CD14-positive monocyte (primary cell): ENCODE data around the gene LDAH. TPM values are rescaled to one million over a fixed set of nuclear protein-coding genes. Genes with fewer than 3 reads are reported as not detected.

Experiments
- DNase-seq, 3 donors: peaks; one replicate each; pipeline ENCODE4 v3.0.0-alpha.2; 2011 to 2022
- H2AFZ ChIP-seq: 2 replicates; pipeline ENCODE4 v1.6.0; 2012; ENCODE audit warnings: mild to moderate bottlenecking, low read depth, low read length, inconsistent platforms; ENCODE audit not compliant: insufficient read depth, poor library complexity, severe bottlenecking
- H3K27ac ChIP-seq, 2 donors: 1 replicate in 1 of 2; 2 replicates in 1 of 2; pipeline ENCODE4 v1.5.1; 2012 to 2013; ENCODE audit warnings: low read length in 2 of 2, control low read depth in 1 of 2, inconsistent platforms in 1 of 2, low read depth in 1 of 2, mild to moderate bottlenecking in 1 of 2
- H3K27me3 ChIP-seq, 2 donors: one replicate each; pipeline versions ENCODE4 v1.6.0 to v1.6.1; 2011 to 2013; ENCODE audit warnings: low read length in 2 of 2; ENCODE audit not compliant: control insufficient read depth in 2 of 2, insufficient read depth in 2 of 2
- H3K36me3 ChIP-seq, 2 donors: replicated peaks in 1 of 2; 1 replicate in 1 of 2; 2 replicates in 1 of 2; pipeline versions ENCODE4 v1.5.1 to v1.6.1; 2012 to 2013; ENCODE audit warnings: low read length in 2 of 2, control low read depth in 1 of 2, inconsistent platforms in 1 of 2, mild to moderate bottlenecking in 1 of 2; ENCODE audit not compliant: insufficient read depth in 2 of 2, control insufficient read depth in 1 of 2
- H3K4me1 ChIP-seq, 2 donors: 1 replicate in 1 of 2; 2 replicates in 1 of 2; pipeline versions ENCODE4 v1.5.1 to v1.6.1; 2012 to 2013; ENCODE audit warnings: low read length in 2 of 2, control low read depth in 1 of 2, inconsistent platforms in 1 of 2, mild to moderate bottlenecking in 1 of 2, moderate library complexity in 1 of 2; ENCODE audit not compliant: insufficient read depth in 2 of 2, control insufficient read depth in 1 of 2
- H3K4me2 ChIP-seq: replicated peaks from 2 replicates; pipeline ENCODE3; 2012; ENCODE audit warnings: low read length, moderate library complexity, mild to moderate bottlenecking; ENCODE audit not compliant: poor library complexity, severe bottlenecking; ENCODE audit errors: extremely low read depth
- H3K4me3 ChIP-seq, 3 experiments: fragments of 200-600 bp in 1 of 3; sonication (generic) in 1 of 3; replicated peaks in 1 of 3; 1 replicate in 2 of 3; 2 replicates in 1 of 3; pipeline ENCODE4 v1.5.1; 2011 to 2013; ENCODE audit warnings: low read length in 3 of 3, mild to moderate bottlenecking in 3 of 3, control low read depth in 2 of 3, low read depth in 2 of 3, inconsistent platforms in 1 of 3, moderate library complexity in 1 of 3
- H3K79me2 ChIP-seq: 2 replicates; pipeline ENCODE4 v1.6.0; 2012; ENCODE audit warnings: mild to moderate bottlenecking, control low read depth, inconsistent platforms, low read length, moderate library complexity; ENCODE audit not compliant: insufficient read depth
- H3K9ac ChIP-seq: 2 replicates; pipeline ENCODE4 v1.6.0; 2017; ENCODE audit warnings: low read length, mild to moderate bottlenecking; ENCODE audit not compliant: insufficient read depth, poor library complexity, severe bottlenecking
- H3K9me3 ChIP-seq, 2 donors: replicated peaks in 1 of 2; 1 replicate in 1 of 2; 2 replicates in 1 of 2; pipeline versions ENCODE4 v1.5.1 to v1.6.1; 2012 to 2013; ENCODE audit warnings: low read length in 2 of 2, control low read depth in 1 of 2; ENCODE audit not compliant: control insufficient read depth in 1 of 2, insufficient read depth in 1 of 2
- H4K20me1 ChIP-seq: 2 replicates; pipeline ENCODE4 v1.6.0; 2012; ENCODE audit warnings: mild to moderate bottlenecking, low read length, control low read depth, moderate library complexity; ENCODE audit not compliant: insufficient read depth
- H3K27ac Mint-ChIP-seq, 7 donors: one replicate each; pipeline ENCODE4 v1.8.0; 2020; ENCODE audit warnings: mild to moderate bottlenecking in 7 of 7, mixed read lengths in 7 of 7, moderate library complexity in 6 of 7, inconsistent platforms in 2 of 7
- H3K27me3 Mint-ChIP-seq, 3 donors: one replicate each; pipeline ENCODE4 v1.8.0; 2021 to 2022; ENCODE audit warnings: low read depth in 3 of 3, mild to moderate bottlenecking in 3 of 3, mixed read lengths in 3 of 3, moderate library complexity in 3 of 3, inconsistent platforms in 1 of 3
- H3K36me3 Mint-ChIP-seq, 2 donors: one replicate each; pipeline ENCODE4 v1.8.0; 2020; ENCODE audit warnings: mixed read lengths in 2 of 2, inconsistent platforms in 1 of 2, mild to moderate bottlenecking in 1 of 2
- H3K4me1 Mint-ChIP-seq: one replicate; pipeline ENCODE4 v1.8.0; 2020; ENCODE audit warnings: mild to moderate bottlenecking, mixed read lengths
- H3K4me3 Mint-ChIP-seq, 2 donors: one replicate each; pipeline ENCODE4 v1.8.0; 2020; ENCODE audit warnings: mild to moderate bottlenecking in 2 of 2, mixed read lengths in 2 of 2, moderate library complexity in 1 of 2
- H3K9me3 Mint-ChIP-seq, 7 donors: one replicate each; pipeline ENCODE4 v1.8.0; 2020 to 2022; ENCODE audit warnings: mixed read lengths in 7 of 7, mild to moderate bottlenecking in 6 of 7, moderate library complexity in 6 of 7, inconsistent platforms in 2 of 7
- WGBS: methylation state at CpG from one replicate; pipeline ENCODE4 v1.1.5; 2013; ENCODE audit warnings: missing lambda C conversion rate; ENCODE audit not compliant: insufficient coverage; 5-methylcytosine and 5-hydroxymethylcytosine counted together
- intact Hi-C, 2 donors: fragments of 100-400 bp; cut with micrococcal nuclease; formaldehyde crosslinking; loops; one replicate each; pipeline versions ENCODE4 v1.15.0 to v1.15.1; 2023
- polyA plus RNA-seq, 3 donors: library from polyadenylated mRNA; depleted of rRNA in 1 of 3; unstranded in 2 of 3; stranded (reverse) in 1 of 3; fragments of 300-500 nt in 2 of 3; fragments of >200 nt in 1 of 3; fragmentation: Illumina TruSeq in 2 of 3; gene quantifications; 1 replicate in 2 of 3; 2 replicates in 1 of 3; pipeline ENCODE4 v1.2.3, GENCODE V29; 2012 to 2021
- TF ChIP-seq, protein P1 (sequence below): fragments of 200-600 bp; IDR thresholded peaks from one replicate; pipeline ENCODE4 v1.8.0; 2022; ENCODE audit warnings: antibody characterized with exemption, mild to moderate bottlenecking

The LDAH gene
- polyA plus RNA-seq, 3 donors: 3.7 to 5.7 (median 5.0) TPM

GRCh38 chr2:20643826-20644225 lies 179.1 kb downstream of the LDAH start:
- Mint-ChIP-seq H3K27me3 (peaks cover 0 to 5% (median 2%) of the 10 kb centered on the region in 3 donors), H3K27ac (peak overlapping the region in 5 of 7 donors; percentile 15 to 83 (median 62)), H3K36me3 (peaks cover 76 to 83% of the 10 kb centered on the region in 2 donors), H3K9me3 (peaks cover 0 to 2% (median 0%) of the 10 kb centered on the region in 7 donors), H3K4me1 (peaks cover 27% of the 10 kb centered on the region), H3K4me3 (no peak overlapping the region)
- Histone ChIP-seq H3K79me2 (peaks cover 28% of the 10 kb centered on the region), H4K20me1 (peaks cover 91% of the 10 kb centered on the region), H3K9me3 (no peaks in the 10 kb centered on the region), H3K27ac (no peak overlapping the region), H3K9ac (no peak overlapping the region), H3K4me2 (no peak overlapping the region), H3K36me3 (peaks cover 70 to 89% of the 10 kb centered on the region in 2 donors), H2AFZ (no peak overlapping the region), H3K27me3 (no peaks in the 10 kb centered on the region), H3K4me1 (peaks cover 2 to 5% of the 10 kb centered on the region in 2 donors), H3K4me3 (no peak overlapping the region)
- no peak for DNase-seq
- WGBS: 57% methylated on average over 1 of the region's 3 CpGs
- TF ChIP-seq, protein P1, sequence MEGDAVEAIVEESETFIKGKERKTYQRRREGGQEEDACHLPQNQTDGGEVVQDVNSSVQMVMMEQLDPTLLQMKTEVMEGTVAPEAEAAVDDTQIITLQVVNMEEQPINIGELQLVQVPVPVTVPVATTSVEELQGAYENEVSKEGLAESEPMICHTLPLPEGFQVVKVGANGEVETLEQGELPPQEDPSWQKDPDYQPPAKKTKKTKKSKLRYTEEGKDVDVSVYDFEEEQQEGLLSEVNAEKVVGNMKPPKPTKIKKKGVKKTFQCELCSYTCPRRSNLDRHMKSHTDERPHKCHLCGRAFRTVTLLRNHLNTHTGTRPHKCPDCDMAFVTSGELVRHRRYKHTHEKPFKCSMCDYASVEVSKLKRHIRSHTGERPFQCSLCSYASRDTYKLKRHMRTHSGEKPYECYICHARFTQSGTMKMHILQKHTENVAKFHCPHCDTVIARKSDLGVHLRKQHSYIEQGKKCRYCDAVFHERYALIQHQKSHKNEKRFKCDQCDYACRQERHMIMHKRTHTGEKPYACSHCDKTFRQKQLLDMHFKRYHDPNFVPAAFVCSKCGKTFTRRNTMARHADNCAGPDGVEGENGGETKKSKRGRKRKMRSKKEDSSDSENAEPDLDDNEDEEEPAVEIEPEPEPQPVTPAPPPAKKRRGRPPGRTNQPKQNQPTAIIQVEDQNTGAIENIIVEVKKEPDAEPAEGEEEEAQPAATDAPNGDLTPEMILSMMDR: no peak
- intact Hi-C loops: loop anchor here (5.0 to 10.0 kb wide), 3 partner anchors 192 to 759 kb away; no protein-coding TSS in a partner anchor

- H3K4me2 ChIP-seq: no peak overlapping the region
- TF ChIP-seq, protein P1: no peak
- Mint-ChIP-seq H3K4me3 (no peak overlapping the region), H3K27ac (peak overlapping the region in 2 of 7 donors; percentile 26 to 73), H3K9me3 (peaks cover 0 to under 1% (median 0%) of the 10 kb centered on the region in 7 donors), H3K36me3 (peaks cover 77 to 88% of the 10 kb centered on the region in 2 donors), H3K27me3 (peaks cover 0 to 5% (median 1%) of the 10 kb centered on the region in 3 donors), H3K4me1 (peaks cover 19% of the 10 kb centered on the region)
- H3K9me3 ChIP-seq: no peaks in the 10 kb centered on the region
- no peak overlapping the region for H3K9ac ChIP-seq
- no peak overlapping the region for H2AFZ ChIP-seq
- 100% methylated on average over 2 of the region's 7 CpGs for WGBS
- H3K4me3 ChIP-seq: no peak overlapping the region
- no peaks in the 10 kb centered on the region for H3K4me1 ChIP-seq
- peaks cover 88% of the 10 kb centered on the region for H4K20me1 ChIP-seq
- DNase-seq: no peak
- peaks cover 77 to 96% of the 10 kb centered on the region in 2 donors for H3K36me3 ChIP-seq
- intact Hi-C loops: loop anchor here (5.0 to 10.0 kb wide), 3 partner anchors 191 to 758 kb away; no protein-coding TSS in a partner anchor
- no peak overlapping the region for H3K27ac ChIP-seq
- H3K27me3 ChIP-seq: no peaks in the 10 kb centered on the region
- H3K79me2 ChIP-seq: peaks cover 21% of the 10 kb centered on the region
These were observed 179.8 kb downstream of the LDAH start for GRCh38 chr2:20643060-20643459.
